Measurements from ENCODE around the gene PKD2L1. TPM values are rescaled to one million over a fixed set of nuclear protein-coding genes. Genes with fewer than 3 reads are reported as not detected.

Gene PKD2L1
- total RNA-seq, 4 donors from 2014 or later = 0.42 TPM; not detected in 3

DNA sequence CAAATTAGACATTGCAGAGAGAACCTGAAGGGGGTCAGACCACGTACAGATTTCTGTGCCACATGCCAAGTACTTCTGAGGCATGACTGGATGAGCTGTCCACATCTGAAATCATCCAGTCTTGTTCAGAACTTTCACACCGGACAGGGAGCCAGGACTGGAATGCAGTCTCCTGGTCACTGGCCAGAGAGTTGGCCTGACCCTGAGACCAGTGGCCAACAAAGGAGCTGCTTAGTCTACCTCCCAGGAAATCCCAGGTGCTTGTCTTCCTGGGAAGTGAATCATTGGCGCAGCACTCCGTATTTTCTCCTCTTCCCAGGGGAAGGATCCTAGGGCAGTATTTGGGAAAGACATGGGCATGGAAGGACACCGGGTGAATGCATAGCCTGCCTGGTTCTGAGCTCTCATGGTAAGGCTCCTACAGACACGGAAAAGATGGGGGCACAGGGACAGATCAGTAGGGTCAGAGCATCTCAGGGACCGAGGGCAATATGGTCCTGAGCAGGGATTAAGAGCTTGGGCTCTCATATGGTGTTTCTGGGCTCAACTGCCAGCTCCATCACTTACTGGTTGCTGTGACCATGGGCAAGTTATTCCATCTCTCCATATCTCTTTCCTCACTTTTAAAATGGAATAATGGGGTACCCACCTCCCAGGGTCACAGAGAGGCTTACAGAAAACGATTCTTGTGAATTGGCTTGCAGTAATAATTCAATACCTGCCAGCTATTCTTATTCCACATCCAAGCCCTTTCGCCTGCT, 15.7 kb upstream of the PKD2L1 start:
- 49 to 54% methylated on average over 9 of the region's 9 CpGs for WGBS, 2 donors
- no peak for DNase-seq (ENCODE audit: low spot score in 2 of 2)
- Histone ChIP-seq H3K9me3 (no peaks in the 10 kb centered on the region), H3K27me3 (peaks cover 0 to 4% of the 10 kb centered on the region in 2 donors), H3K4me1 (peaks cover 0 to 69% (median 13%) of the 10 kb centered on the region in 4 donors), H3K36me3 (peaks cover 0 to 5% (median 0%) of the 10 kb centered on the region in 3 donors), H3K27ac (peak overlapping the region; percentile 76 to 96 (median 93)), H3K4me3 (peak overlapping the region; percentile 60 to 91 (median 74))
- no peak for TF ChIP-seq CTCF (IDR thresholded peaks at IDR 0.05)
- no peak for TF ChIP-seq POLR2A (IDR thresholded peaks at IDR 0.05)
- no peak for TF ChIP-seq EP300 (IDR thresholded peaks at IDR 0.05)

- Histone ChIP-seq H3K27ac (no peak overlapping the region), H3K27me3 (peaks cover 0 to 4% of the 10 kb centered on the region in 2 donors), H3K36me3 (no peaks in the 10 kb centered on the region), H3K4me1 (peaks cover 0 to 61% (median 19%) of the 10 kb centered on the region in 4 donors), H3K4me3 (no peak overlapping the region), H3K9me3 (no peaks in the 10 kb centered on the region)
- no peak for TF ChIP-seq POLR2A (IDR thresholded peaks at IDR 0.05)
- no peak for TF ChIP-seq CTCF (IDR thresholded peaks at IDR 0.05)
- TF ChIP-seq EP300 (IDR thresholded peaks at IDR 0.05) = no peak
- DNase-seq (ENCODE audit: low spot score in 2 of 2) = no peak
- WGBS, 2 donors = 61 to 64% methylated on average over 3 of the region's 3 CpGs
Observed at GRCh38 chr10:100344241-100344788, 14.3 kb upstream of the PKD2L1 start.

DNA sequence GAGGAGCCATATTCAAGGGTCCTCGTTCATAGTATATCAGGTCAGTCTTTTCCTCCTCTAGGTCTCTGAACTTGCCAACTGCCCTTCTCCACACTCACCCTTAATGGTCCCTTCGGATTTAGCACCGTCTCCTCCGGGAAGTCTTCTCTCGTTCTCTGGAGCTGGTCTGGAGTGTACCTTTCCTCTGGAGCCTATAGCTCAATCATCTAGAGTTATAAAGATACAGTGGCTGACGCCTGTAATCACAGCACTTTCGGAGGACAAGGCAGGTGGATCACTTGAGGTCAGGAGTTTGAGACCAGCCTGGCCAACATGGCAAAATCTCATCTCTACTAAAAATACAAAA, 12.6 kb upstream of the PKD2L1 start:
- peak overlapping the region in 3 of 4 donors; percentile 22 to 78 (median 37) for H3K27ac ChIP-seq
- peaks cover 0 to 4% of the 10 kb centered on the region in 2 donors for H3K27me3 ChIP-seq
- WGBS, 2 donors = 81 to 82% methylated on average over 7 of the region's 7 CpGs
- DNase-seq (ENCODE audit: low spot score in 2 of 2) = no peak
- no peak overlapping the region for H3K4me3 ChIP-seq
- no peaks in the 10 kb centered on the region for H3K36me3 ChIP-seq
- TF ChIP-seq POLR2A (IDR thresholded peaks at IDR 0.05) = no peak
- TF ChIP-seq CTCF (IDR thresholded peaks at IDR 0.05) = no peak
- TF ChIP-seq EP300 (IDR thresholded peaks at IDR 0.05) = no peak
- H3K4me1 ChIP-seq = peaks cover 0 to 49% (median 23%) of the 10 kb centered on the region in 4 donors
- no peaks in the 10 kb centered on the region for H3K9me3 ChIP-seq

DNA sequence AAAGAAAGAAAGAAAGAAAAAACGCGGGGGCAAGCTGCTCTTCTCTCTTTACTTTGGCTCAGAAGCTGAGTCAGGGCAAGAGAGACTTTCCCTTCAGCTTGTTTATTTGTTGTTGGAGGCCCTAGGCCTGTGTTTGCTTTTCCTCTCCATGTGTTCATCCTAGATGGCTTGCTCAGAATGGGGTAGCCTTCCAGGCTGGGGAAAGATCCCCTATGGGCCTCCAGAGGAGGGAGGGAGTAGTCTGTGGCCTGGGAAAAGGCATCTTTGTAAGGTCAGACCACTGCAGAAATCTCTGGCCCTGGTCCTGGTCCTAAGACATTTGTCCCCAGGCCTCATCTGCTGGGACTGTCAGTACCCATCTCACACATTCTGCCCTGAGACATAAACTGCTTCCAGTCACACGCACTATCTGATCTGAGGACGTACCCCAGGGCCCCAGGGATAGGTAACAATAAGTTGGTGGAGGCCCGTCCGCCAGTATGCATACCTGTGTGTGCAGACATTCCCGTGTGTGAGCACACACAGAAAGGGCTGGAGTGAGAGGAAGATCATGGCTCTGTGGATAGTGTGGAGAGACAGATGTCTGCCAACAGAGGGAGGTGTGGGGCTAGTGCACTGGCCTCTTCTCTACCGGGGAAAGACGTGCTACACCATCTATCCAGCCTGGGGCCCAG, 12.1 kb upstream of the PKD2L1 start:
- Histone ChIP-seq H3K4me3 (no peak overlapping the region), H3K4me1 (peaks cover 0 to 45% (median 23%) of the 10 kb centered on the region in 4 donors), H3K27ac (peak overlapping the region; percentile 22 to 89 (median 69)), H3K36me3 (no peaks in the 10 kb centered on the region), H3K9me3 (no peaks in the 10 kb centered on the region), H3K27me3 (peaks cover 0 to 4% of the 10 kb centered on the region in 2 donors)
- 48 to 55% methylated on average over 9 of the region's 9 CpGs for WGBS, 2 donors
- DNase-seq (ENCODE audit: low spot score in 2 of 2) = no peak
- peak; percentile 40 to 72 (median 55) for TF ChIP-seq CTCF (IDR thresholded peaks at IDR 0.05)
- TF ChIP-seq POLR2A (IDR thresholded peaks at IDR 0.05) = no peak
- TF ChIP-seq EP300 (IDR thresholded peaks at IDR 0.05) = peak in 1 of 2 donors; percentile 29
